Measurements from ENCODE around the gene KIF27.
"Not testable (repeated sequence)": the region's sequence is repeated elsewhere in the genome, so short reads cannot be mapped to it uniquely, and the experiment has no call there.

KIF27 gene

DNA sequence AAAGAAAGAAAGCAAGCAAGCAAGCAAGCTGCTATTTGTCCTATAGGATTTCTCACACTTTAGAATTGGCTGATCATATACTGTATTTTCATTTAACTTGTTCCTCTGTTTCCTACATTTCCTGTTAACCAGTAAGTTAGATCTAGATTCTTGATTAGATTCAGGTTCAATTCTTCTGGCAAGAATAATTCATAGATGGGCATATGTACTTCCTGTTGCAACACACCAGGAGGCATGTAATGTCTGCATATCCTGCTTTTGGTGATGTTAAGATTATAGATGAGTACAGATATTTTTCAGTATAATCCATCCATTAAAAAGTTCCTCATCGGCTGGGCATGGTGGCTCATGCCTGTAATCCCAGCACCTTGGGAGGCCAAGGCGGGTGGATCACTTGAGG lies 10.8 kb upstream of the KIF27 start:
- no peak for DNase-seq (ENCODE audit: low read depth in 2 of 2)

DNA sequence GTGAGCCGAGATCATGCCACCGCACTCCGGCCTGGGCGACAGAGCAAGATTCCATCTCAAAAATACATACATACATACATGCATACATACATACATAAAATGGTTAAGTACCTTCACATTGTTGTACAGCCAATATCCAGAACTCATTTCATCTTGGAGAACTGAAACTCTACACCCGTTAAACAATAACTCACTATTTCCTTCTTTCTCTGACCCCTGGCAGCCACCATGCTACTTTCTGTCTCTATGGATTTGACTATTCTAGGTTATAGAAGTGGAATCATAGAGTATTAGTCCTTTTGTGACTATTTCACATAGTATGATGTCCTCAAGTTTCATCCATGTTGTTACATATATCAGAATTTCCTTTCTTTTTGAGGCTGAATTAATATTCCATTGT lies 9.6 kb upstream of the KIF27 start:
- DNase-seq (ENCODE audit: low read depth in 2 of 2), result no peak

DNA sequence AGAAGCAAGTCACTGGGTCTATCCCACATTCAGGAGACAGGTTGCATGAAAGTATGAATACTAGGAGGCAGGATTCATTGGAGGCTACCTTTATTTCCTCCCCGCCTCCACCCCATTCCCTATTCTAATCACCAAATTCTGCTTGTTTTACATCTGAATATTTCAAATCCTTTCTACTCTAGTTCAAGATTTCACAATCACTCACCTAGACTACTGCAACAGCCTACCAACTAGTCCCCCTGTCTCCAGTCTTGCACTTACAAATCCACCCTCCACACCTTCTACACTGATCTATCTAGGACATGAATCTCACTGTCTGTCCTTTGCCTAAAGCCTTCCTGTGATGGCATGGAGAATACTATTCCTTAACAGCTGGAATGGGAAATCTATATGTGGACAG lies 6.4 kb upstream of the KIF27 start:
- DNase-seq (ENCODE audit: low read depth in 2 of 2), result no peak

DNA sequence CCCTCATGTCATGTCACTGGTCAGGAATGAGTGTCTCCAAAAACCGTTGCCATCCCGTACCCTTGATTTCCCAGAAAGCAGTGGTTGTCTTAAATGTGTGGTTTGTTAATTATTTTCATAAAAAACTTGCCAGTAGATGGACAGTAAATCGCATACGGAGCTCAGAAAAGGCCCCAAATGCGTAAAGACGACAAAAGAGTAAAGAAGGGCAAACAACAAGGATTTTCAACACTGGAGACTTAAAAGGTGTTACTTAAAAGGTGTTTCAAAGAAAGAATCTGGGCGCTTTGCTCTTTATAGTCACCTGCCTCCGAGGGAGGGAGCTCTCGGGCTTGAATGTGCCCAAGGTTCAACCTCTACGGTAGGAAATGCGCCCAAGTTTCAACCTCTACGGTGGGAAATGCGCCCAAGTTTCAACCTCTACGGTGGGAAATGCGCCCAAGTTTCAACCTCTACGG lies 734 bp downstream of the KIF27 start:
- no peak for DNase-seq (ENCODE audit: low read depth in 2 of 2)

DNA sequence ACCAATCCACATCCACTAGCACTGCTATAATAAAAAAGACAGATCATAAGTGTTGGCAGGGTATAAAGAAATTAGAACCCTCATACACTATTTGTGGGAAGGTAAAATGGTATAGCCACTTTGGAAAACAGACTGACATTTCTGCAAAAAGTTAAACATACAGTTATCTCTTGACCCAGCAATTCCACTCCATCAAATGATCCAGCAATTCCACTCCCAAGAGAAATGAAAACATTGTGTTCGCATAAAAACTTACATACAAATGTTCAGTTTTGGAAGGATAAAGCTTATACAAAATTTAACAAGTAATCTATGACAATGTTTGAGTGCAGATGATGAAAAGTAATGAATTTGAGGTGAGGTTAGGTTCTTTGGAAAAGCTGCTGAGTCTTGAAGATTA lies 2.1 kb downstream of the KIF27 start:
- no peak for DNase-seq (ENCODE audit: low read depth in 2 of 2)

DNA sequence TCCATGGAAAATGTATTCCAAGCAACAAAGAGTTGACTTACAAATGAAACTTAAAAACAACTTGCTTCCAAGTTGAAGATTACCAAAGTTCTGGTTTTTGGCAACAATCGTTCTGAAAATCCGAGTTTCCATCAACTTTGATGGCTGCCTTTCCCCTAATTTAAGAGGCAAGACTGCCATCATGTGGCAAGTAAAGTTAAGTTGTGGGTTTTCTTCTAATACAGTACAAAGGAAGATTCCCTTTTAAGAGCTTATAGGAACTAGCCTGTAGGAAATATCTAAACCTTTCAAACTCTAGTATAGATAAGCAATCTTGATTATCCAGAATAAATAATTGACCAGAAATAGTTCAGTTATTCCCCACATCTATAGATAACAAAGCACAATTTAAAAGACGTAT lies 9.0 kb downstream of the KIF27 start:
- DNase-seq (ENCODE audit: low read depth in 2 of 2), result not testable (repeated sequence)

DNA sequence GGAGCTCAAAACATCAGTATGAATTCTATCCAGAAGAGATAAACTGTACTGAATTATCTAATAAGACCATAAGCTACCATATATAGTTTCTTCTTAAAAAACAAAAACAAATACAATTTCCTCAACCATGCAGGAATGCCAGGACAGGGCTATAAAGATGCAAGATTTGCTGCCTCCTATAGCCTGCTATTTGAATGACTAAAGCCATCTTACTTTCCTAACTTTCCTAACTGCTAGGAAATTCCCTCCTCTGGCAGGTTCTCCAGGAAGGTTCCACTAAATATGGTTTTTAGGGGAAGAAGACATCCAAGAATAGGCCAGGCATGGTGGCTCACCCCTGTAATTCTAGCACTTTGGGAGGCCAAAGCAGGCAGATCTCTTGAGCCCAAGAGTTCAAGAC lies 15.1 kb downstream of the KIF27 start:
- DNase-seq (ENCODE audit: low read depth in 2 of 2), result no peak

DNA sequence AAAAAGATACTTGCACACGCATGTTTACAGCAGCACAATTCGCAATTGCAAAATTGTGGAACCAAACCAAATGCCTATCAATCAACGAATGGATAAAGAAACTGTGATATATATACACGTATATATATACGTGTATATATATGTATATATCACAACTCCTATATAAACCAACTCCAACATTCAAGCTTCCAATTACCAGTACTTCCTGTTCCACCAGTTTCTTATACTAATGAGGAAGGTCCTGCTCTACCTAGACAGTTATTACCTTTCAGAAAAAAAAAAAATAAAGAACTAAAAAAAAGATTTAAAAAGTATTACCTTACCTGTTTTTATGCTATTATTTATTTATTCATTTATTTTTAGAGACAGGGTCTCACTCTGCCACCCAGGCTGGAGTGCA lies 20.6 kb downstream of the KIF27 start:
- DNase-seq (ENCODE audit: low read depth in 2 of 2), result not testable (repeated sequence)

DNA sequence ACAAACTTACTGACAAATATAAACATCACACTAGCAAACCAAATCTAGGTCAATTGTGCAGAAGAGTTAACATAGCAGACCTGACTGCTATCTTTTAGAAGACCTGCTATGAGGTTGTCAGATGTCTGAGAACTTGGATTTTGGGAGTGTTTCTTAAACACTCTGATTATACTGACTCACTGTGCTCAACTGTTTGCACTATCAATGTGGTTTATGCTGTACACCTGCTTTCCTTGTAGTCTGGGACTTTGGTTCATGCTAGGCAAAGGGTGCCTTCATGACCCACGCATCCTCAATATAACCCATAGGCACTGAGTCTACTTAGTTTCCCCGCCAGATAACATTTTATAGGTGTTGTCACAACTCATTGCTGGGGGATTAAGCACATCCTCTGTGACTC lies 26.9 kb downstream of the KIF27 start:
- DNase-seq (ENCODE audit: low read depth in 2 of 2), result not testable (repeated sequence)

DNA sequence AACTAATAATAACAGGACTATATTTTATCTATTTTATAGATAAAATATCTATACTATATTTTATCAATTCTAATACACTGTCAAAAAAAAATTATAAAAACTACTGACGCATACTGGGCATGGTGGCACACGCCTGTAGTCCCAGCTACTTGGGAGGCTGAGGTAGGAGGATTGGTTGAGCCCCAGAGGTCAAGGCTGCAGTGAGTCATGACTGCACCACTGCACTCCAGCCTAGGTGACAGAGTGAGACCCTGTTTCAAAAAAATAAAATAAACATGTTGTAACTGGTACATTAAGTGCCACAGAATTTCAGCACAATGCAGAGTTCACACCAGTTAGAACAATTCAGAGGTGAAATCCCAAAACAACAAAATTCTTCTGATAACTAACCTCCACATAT lies 34.7 kb downstream of the KIF27 start:
- not testable (repeated sequence) for DNase-seq (ENCODE audit: low read depth in 2 of 2)

DNA sequence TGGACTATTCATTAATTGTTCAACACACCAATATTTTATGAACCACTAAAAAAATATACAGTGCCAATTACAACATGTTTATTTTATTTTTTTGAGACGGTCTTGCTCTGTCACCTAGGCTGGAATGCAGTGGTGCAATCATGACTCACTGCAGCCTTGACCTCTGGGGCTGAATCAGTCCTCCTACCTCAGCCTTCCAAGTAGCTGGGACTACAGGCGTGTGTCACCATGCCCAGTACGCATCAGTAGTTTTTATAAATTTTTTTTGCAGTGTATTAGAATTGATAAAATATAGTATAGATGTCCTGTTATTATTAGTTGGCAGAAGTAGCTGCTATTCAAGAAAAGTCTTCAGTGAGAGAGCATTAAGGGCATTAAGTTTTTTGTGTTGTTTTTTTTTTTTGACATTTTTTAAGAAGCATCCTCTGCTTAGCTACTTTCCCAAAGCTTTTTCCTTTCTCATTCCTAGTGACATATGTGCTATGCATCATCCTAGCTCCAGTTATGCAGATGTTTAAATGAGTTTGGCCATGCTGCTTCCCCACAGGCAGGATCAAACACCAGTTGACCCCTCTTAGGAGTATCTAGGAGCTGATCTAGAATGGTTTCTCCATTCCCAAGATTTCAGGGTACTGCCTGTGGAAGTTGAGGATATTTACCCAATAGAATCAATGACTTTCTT lies 35.5 kb downstream of the KIF27 start:
- DNase-seq (ENCODE audit: low read depth in 2 of 2), result not testable (repeated sequence)

DNA sequence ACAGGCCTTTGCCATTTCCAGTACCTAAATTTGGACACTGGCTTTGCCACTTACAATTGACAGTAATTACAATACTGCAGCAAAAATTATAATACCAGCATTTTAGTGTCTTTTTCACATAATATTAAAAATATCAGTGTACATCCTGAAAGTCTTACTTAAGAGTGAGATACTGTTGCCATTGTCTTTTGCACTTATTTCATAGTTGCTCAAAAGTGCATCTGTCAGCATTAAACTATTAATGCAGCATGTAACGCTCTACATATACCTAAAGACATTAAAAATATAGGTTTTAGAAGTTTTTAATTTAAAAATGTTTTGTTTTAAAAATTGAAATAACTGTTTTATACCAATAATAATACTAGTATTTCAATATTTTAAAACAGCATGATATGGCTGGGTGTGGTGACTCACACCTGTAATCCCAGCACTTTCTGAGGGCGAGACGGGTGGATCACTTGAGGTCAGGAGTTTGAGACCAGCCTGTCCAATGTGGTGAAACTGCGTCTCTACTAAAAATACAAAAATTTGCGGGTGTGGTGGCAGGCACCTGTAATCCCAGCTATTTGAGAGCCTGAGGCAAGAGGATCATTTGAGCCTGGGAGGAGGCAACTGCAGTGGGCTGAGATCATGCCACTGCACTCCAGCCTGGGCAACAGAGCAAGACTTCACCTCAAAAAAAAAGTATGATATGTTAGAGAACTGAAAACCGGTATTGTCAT lies 39.4 kb downstream of the KIF27 start:
- DNase-seq (ENCODE audit: low read depth in 2 of 2), result not testable (repeated sequence)

DNA sequence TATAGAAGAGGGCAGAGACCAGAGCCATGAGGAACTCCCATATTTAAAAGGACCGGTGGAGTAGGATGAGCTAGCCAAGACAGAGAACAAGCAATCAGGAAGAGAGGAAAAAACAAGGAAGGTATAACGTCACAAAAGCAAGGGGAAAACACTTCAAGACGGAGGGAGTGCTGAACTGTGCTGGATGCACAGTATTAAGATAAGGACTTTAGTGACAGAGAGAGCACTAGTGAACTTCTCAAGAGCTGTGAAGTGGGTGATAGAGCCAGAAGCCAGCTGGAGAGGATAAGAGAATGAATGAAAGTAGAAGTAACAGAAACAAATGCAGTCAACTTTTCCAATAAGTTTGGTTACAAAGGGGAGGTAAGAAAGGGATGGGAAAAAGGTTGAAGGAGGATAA lies 45.7 kb downstream of the KIF27 start:
- not testable (repeated sequence) for DNase-seq (ENCODE audit: low read depth in 2 of 2)

DNA sequence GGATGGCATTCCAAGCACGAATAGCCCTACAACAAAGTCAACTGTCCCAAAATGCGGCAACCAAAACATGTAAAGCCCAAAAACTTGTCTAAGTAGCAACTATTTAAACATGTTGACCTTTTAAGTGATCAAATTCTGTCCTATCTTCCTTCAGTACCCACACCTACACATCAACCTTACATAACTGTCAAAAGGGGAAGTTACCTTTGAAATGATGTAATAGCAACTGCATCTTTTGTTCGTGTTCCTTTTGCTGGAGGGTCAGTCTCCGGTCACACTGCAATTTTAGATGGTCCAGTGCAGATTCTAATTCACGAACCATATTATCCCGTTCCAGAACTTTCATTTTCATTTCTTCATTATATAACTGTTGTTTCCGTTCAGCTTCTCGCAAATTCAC lies 71.3 kb downstream of the KIF27 start:
- DNase-seq (ENCODE audit: low read depth in 2 of 2), result not testable (repeated sequence)

DNA sequence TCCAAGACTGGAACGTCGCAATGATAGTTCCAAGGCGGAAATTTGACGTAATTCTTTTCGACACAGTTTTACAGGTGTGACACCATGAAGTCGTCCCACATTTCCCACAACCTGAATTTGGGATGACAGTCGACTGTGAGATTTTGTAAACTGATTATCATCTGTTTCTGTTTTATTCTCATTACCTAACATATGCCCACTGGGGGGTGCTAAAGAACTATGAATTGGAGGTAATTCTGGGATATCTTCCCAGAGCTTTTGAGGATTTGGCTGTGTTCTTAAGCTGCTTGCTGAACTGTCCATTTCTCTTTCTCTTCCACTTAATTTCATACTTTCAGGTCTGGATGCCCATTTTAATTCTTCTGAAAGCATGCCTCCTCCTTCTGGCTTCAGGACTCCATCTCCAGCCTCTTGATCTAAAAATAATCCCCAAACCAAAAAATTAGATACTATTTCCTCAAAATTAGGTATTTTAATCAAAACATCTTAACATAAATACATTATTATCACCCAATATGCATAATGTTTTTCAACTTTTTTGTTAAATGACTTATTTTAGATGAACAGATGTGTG lies 84.1 kb downstream of the KIF27 start:
- not testable (repeated sequence) for DNase-seq (ENCODE audit: low read depth in 2 of 2)

DNA sequence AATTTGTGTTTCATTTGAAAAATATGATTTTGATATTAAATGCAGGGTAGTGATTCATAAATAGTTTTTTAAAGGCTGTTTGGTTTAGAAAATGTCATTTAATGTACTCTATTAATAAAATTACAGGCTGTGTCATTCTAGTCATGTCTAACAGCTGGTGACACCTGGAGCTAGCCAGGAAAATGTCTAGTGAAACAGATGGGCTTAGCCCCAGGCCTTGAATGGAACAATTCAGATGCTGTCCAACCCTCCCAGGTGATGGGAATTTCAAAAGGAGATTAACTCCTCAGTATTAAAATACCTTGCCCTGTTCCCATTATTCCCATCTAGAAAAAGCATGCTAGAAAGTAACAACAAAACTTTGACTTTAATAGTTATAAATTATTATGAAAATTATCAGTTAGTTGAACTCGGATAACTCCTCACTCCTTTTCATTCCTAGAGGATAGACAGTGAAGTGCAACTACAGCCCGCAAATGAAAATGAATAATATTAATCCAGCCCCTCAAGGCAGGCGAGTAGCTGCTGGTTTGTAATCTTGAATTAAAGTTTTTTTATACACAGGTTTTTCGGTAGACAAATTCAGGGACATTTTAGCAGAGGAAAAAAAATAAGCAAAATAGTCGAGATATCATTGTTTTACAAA lies 90.7 kb downstream of the KIF27 start:
- not testable (repeated sequence) for DNase-seq (ENCODE audit: low read depth in 2 of 2)

DNA sequence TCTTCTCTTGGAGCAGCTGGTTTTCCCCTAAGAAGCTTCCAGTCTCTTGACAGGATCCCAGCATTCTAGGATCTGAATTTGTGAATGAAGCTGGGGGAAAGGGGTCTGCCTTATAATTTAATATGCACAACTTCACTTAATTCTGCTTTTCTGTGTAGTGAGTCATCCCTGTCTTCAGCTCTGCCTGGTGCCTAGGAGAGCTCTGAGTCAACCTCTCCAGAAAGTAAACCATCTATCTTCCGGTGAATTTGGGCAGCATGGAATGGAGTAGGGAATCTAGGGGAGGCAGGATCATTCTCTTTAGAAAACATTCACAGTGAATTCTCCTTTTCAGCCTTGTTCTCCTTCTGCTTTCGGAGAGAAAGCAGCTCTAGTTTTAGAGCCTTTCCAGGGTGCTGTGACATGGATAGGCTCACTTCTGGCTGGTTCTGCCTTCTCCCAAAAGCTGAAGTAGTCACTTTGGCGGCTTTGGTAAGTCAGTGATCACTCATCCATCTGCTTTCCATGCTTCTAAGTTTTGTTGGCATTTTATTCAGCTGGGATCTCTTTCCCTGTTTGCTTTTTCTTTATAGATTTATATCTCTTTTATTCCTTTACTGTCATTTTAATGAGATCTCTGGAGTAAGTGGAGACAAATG lies 96.1 kb downstream of the KIF27 start:
- DNase-seq (ENCODE audit: low read depth in 2 of 2), result not testable (repeated sequence)

DNA sequence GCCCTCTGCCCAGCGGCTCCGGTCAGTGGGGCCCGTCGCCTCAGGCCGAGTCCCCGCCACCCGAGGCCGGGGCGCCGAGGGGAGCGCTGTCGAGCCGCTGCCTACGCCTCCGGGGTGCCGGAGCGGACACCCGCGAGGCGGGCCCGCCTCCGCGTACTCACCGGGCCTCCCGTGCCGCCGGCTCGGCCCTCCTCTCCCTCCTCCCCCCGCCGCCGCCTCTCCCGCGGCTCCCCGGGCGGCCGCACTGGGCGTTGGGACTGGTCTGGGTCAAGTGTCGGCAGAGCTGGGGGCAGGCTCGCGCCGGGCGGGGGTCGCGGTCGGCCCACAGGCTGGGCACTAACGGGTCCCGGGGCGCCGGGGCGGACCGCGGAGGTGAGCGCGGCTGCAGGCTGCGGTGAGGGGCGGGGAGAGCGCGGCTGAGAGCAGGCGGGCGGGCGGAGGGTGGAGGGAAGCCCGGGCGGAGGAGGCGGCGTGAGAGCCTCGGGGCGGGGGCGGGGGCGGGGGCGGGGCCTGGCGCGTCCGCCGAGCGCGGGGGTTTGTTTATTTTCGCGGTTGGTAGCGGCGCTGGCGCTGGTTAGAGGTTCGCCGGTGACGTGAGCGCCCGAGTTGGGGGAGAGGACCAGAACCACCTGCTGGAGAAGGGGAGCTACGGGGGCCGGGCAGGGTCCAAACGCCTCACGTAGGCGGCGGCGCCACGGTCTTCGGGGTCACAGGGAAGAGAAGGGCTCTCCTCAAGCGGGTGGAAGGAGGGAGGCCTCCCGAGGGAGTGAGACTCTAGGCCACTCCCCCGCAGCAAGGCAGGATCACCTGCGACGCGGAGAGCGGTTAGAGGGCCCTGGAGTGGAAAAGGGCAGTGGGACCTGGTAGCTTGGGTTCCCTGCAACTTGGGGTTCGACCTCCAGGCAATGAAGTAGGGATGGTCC lies 103.6 kb downstream of the KIF27 start, which contains the start of gene GKAP1:
TSS of gene GKAP1 (minus strand) at position 414 of the 923 bp plus-strand sequence. CDS start 11,252 bp downstream, outside the sequence.
- DNase-seq (ENCODE audit: low read depth in 2 of 2), result peak; percentile 58 to 59

DNA sequence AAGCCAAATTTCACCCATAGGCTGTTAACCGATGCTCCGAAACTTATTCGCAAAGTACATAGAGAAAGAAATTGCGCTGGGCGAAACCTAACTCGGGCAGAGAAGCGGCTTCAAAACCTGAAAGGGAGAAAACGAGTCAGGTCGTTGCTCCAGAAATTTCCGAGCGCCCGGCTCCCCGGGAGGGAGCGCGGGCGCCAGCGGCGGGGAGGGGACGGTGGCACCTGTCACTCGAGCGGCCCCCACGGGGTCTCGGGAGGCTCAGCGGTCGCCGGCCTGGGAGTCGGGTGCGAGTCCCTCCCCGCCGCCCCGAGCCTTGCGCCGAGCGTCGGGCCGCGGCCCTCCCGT lies 104.2 kb downstream of the KIF27 start:
- peak in 1 of 2 donors; percentile 1 for DNase-seq (ENCODE audit: low read depth in 2 of 2)

DNA sequence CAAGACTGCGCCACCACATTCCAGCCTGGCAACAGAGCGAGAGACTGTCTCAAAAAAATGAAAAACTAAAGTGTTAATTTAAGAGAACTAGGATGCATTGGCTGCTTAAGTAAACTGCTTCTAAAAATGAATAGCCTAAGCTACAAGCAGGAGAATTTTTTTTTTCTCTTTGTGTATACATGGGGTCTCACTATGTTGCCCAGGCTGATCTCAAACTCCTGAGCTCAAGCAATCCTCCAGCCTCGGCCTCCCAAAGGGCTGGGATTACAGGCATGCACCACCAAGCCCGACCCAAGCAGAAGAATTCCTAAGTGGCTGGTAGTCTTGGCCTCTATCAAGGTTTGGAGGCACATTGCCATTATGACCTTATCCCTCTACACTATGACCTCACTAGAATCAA lies 106.1 kb downstream of the KIF27 start:
- DNase-seq (ENCODE audit: low read depth in 2 of 2), result not testable (repeated sequence)

DNA sequence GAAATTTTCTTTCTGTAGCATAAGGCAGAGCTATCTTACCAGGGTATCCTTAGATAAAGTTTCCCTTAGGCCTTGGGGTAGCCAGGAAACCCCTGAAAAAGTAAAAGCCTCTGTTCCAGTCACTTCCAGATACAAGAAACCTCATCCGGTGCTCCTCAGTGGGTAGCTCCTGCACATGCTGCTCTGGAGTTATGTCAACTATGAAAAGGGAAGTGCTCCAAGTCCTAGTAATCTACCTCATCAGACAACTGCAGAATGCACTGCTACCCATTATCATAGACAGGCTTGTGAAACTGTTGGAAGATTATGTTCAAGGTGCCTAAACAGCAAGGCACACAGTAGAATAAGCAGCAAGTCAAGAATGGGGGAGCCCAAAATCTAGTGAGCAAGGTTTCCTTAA lies 112.0 kb downstream of the KIF27 start:
- not testable (repeated sequence) for DNase-seq (ENCODE audit: low read depth in 2 of 2)

All from stimulated activated CD8-positive, alpha-beta memory T cell treated with anti-CD3 and anti-CD28 coated beads, Interleukin-7, amount 100 ng/mL, for 1 hour (primary cell).